Measurements from ENCODE around the gene MICAL2.

Gene MICAL2

GRCh38 chr11:12237381-12237784, 127.0 kb downstream of the MICAL2 start:
- no peak for DNase-seq

- DNase-seq, result no peak
These were observed 128.0 kb downstream of the MICAL2 start for GRCh38 chr11:12238420-12238819.

GRCh38 chr11:12239396-12239795, 129.0 kb downstream of the MICAL2 start:
- DNase-seq, result no peak

DNA sequence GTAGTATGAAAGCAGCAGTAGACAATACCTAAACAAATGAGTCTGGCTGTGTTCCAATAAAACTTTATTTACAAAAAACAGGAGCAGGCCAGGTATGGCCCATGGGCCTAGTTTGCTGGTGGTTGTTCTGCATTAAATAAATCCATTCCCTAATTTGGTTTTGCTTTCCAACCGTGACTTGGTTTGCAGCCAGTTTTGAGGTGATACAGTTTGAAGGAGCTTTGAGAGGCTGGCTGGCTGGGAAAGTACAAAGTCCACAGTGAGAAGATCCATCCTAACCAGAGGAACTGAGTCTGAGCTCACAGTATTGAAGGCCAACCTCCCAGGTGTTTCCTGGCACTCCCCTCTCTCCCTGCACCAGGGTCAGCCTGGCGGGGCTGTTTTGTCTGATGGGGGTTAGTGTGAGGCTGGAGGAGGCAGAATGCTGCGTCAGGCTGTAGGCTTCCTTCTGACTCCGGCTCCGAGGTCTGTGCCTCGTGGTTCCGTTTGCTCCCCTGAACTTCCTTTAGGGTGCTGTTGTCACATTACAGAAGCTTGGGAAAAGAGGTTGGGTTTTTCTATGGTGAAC, 129.5 kb downstream of the MICAL2 start:
- DNase-seq, result no peak

DNA sequence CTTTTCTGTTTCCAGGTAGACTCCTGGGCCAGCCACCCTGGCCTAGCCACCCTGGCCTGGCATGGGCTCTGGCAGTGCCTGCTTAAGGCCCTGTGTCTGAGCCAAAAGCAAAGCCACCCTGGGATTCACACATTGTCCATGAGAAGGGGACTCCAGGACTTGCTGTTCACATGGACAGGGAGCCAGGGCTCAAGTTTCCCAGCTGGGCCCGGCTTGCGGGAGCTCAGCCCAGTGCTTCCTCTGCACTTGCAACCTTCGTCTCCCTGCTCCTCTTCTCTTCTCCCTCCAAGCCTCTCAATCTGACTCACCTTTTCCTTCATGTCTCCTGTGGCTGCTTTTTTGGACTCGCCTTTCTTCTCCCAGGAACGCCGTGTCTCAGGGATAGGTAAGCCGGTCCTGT, 130.3 kb downstream of the MICAL2 start:
- no peak for DNase-seq

DNA sequence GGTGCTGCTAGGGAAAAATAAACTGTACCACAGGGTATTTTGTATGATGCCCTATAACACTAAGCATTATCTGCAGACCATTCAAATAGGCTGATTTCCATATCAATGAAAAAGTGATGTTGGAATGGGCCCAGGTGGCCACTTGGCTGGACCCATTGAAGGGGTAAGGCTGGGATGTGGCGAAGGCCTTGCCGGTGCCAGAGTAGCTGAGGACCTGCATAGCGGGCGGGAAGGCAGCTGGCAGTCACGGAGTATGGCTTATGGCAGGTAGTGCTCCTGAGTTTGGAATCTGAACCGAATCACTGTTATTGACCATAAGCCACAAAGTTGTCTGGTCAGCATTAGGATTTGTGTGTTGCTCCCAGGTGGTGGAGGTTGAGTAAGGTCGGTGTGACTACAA, 131.0 kb downstream of the MICAL2 start:
- DNase-seq, result no peak

DNA sequence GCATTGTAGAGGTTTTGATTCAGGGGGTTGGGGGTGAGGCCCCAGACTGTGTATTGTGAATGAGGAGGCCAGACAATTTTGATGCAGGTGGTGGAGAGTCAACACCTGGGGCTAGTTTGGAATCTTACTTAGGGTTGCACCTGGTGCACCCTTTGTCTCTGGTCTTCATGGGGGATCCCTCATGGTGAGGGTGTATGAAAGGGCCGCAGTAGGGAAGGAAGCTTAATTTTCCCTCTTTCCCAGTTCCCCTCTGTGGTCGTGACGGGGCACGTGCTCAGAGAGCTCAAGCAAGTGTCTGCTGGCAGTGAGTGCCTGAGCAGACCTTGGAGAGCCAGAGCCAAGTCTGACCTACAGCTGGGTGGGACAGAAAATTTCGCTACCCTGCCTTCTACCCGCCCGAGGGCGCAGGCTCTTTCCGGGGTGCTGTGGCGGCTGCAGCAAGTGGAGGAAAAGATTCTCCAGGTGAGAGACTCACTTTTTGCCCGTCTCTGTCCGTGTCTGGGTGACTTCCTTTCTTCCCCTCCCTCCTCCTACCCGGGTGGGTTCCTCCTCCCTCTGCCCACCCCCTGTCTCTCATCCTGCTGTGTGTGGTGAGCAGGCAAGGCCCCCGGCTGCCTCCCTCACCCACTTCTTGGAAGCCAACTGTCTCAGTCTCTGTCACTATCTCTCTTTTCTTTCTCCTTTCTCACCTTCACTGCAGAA, 131.7 kb downstream of the MICAL2 start:
- no peak for DNase-seq

- DNase-seq, result no peak
These were observed 132.6 kb downstream of the MICAL2 start for GRCh38 chr11:12242966-12243365.

GRCh38 chr11:12243486-12243885, 133.1 kb downstream of the MICAL2 start:
- DNase-seq, result peak; percentile 65

DNA sequence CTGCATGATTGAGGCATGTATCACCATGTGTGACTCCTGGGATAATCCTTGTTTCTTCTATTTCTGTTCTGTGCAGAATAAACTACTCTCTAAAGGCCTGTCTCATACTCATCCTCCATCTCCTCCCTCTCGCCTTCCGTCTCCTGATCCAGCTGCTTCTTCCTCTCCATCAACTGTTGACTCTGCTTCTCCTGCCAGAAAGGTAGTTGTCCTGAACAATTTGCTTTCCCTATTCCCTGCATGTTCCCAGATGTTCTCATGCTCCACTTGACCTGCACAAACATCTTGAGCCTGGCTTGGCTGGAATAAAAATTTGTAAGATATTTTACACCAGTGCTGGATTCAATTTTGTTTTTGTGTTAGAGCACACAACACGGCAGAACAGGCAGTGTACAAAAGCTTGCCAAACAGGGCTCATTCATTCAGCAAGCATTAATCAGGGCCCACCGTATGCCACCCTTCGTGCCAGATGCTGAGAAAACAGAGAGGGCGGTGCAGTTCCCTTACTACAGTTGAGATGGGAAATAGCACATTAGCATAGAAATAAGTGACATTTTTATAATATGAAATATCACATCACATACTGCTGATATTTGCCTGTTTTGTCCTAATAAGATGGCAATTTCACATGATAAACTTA, 133.6 kb downstream of the MICAL2 start:
- no peak for DNase-seq

- DNase-seq, result no peak
These were observed 134.7 kb downstream of the MICAL2 start for GRCh38 chr11:12245091-12245490.

DNA sequence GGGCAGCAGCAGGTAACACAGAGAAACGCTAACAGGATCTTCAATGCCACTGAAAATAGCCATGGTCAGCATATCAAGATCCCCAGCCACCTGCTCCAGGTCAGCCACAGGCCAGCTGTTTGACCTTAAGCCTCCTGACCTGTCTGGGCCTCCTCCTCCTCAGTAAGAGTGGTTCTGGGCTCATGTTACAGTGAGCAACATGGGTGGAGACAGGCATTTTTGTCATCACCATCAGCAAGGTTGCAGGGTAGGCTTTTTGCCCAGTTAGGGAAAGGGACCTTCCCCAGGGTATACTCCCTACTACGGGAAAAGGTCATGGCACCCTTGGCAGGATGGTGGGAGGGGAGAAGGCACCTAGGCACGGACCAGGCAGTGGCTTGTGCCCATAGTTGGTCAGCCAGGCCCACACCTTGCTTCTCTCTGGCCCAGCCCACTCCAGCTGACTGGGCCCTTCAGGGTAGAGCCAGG, 135.2 kb downstream of the MICAL2 start:
- DNase-seq, result no peak

DNA sequence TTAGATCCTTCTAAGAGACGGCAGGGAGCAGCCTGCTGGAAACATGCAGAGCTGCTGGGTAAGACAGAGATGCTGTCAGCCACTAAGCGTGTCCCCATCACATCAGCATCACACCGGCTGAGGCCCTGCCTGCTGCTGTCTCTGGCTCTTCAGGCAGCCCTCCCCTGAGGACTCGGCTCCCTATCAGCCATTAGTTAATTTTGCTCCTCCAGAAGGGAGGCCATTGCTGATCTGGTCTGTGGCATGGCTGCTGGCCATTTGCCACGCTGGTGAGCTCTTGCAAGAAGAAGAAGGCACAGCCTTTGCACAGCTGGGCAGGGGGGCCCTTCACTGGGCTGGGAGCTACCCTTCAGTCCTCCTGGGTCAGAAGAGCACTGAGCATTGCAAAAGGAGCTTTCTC, 135.8 kb downstream of the MICAL2 start:
- no peak for DNase-seq

- no peak for DNase-seq
These were observed 136.6 kb downstream of the MICAL2 start for GRCh38 chr11:12246989-12247388.

DNA sequence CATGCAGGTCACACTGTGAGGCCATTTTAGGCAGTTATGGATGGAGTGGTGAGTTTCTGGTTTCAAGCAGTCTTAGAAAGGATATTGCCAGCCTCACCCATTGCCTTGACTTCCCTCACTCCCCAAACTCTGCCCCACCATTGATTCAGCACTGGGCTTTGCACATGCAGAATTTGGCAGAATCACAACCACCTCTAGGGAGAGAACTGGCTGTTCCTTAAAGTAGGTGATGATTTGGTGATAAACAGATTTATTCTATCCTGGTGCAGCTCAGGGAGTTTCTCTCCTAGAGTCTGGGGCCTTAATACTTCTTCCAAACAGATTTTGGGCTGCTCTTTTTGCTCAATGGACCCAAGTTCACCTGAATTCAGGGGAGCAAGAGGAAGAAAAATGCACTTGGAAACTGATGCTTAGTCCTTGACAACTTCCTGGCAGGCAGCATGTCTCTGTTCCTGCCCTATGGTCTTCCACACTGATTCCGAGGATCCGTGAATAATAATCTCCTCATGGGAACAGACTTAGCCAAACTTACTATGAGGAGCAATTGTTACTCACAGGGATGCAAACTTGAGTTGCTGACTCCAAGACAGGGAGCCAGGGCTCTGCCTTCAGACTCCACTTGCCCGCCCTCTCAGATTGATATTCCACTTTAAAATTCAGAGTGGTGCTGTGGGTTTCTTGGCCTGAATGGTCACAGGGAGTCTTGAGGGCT, 137.3 kb downstream of the MICAL2 start:
- DNase-seq, result no peak

- DNase-seq, result peak; percentile 63
These were observed 137.9 kb downstream of the MICAL2 start for GRCh38 chr11:12248330-12248729.

- DNase-seq, result peak; percentile 67
These were observed 139.3 kb downstream of the MICAL2 start for GRCh38 chr11:12249590-12250260.

- DNase-seq, result no peak
These were observed 141.5 kb downstream of the MICAL2 start for GRCh38 chr11:12251666-12252560.

- DNase-seq, result no peak
These were observed 143.5 kb downstream of the MICAL2 start for GRCh38 chr11:12253843-12254281.

- DNase-seq, result no peak
These were observed 148.1 kb downstream of the MICAL2 start for GRCh38 chr11:12258451-12258850.

DNA sequence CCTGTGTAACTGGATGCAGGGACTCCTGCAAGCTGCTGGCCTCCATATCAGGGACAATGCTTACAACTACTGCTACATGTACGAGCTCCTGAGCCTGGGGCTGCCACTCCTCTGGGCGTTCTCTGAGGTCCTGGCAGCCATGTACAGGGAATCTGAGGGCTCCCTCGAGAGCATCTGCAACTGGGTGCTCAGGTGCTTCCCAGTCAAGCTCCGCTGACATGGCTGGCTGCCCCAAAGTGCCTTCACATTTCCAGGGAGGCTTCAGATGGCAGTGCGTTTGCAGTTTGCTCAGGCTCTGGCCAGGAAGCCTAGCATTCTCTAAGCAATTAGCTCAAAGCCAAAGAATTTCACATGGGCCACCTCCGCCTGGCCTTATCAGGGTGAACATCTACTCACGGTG, 149.6 kb downstream of the MICAL2 start:
- DNase-seq, result no peak
